GM19238 (cell line): ENCODE results near the gene NSMCE3.

Experiments used
- DNase-seq: peaks from one replicate; pipeline ENCODE4 v3.0.0; 2011; ENCODE audit warnings: low spot score; ENCODE audit not compliant: insufficient read length

NSMCE3 gene

DNA sequence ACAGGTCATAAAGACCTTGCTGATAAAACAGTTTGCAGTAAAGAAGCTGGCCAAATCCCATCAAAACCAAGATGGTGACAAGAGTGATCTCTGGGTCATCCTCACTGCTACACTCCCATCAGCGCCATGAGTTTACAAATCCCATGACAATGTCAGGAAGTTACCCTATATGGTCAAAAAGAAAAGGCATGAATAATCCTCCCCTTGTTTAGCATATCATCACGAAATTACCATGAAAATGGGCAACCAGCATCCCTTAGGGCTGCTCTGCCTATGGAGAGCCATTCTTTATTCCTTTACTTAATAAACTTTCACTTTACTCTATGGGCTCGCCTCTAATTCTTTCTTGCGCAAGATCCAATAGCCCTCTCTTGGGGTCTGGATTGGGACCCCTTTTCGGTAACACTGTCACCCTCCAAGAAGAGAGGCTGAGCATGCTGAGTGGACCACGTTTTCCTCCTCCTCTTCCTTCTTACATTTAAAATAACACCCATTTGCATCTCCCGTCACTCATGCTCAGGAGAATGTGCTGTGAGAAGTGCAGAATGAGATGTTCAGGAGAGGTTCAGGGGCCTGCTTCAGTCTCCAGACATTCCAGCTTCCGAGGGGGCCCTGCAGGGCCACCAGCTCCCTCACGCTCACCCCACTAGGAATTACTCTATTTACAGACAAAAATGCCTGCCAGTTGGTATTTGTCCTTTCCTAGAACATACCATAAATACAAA, 47.3 kb downstream of the NSMCE3 start:
- DNase-seq: no peak

DNA sequence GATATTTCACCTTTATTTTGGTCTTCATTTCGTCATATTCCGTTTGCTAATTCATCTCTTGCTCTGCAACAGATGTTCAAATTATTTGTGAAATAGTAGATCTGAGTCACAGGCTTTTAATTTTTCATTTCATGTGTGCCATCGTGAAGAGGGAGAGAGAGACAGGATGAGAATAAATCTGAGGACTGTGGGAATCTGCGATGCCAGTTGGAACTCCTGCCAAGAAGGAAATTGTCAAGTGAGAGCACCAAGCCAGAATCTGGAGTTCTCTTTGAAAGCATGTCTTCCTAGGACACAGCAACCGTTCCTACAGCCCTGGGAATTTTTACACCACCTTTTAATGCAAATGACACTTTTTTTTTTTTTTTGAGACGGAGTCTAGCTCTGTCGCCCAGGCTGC, 48.8 kb downstream of the NSMCE3 start:
- DNase-seq: no peak

DNA sequence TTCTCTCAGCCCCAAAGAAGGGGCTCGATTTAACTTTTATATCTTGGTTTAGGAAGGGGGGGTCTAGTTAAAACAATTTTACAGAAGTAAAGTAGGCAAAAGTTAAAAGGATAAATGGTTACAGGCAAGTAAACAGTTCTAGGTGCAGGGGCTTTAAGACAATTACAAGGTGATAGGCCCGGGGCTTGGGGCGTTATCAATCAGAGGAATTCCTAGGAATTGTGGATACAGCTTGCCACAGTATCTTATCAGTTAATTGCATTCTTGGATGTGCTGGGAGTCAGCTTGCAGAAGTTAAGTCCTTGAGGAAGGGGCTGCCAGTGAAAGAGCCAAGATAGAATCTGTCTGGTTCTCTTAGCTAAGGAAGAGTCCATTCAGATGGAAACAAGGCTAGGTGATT, 52.7 kb downstream of the NSMCE3 start:
- DNase-seq: no peak
